ENCODE measurements around the gene FUBP3. TPM values are rescaled to one million over a fixed set of nuclear protein-coding genes. Genes with fewer than 3 reads are reported as not detected.

FUBP3 gene
- total RNA-seq, 6 experiments from 2014 or later: 60.6 to 65.9 (median 63.1) TPM

GRCh38 chr9:130632081-130632710 is 52.8 kb downstream of the FUBP3 start:
- no peak for DNase-seq
- TF ChIP-seq CTCF (IDR thresholded peaks at IDR 0.05): no peak
- 0 out of 2 replicates have a peak, but pooled peaks cover 3% of the 10 kb centered on the region for H3K27me3 Mint-ChIP-seq (ENCODE audit: insufficient read depth)
- H3K36me3 Mint-ChIP-seq (ENCODE audit: low read depth): peaks cover 11% of the 10 kb centered on the region
- no peaks in the 10 kb centered on the region for H3K9me3 Mint-ChIP-seq
- no peak overlapping the region for H3K4me3 Mint-ChIP-seq
- H3K4me1 Mint-ChIP-seq (ENCODE audit: low read depth): no peaks in the 10 kb centered on the region
- H3K27ac Mint-ChIP-seq: no peak overlapping the region

- no peaks in the 10 kb centered on the region for H3K9me3 Mint-ChIP-seq
- H3K27ac Mint-ChIP-seq: no peak overlapping the region
- no peak overlapping the region for H3K4me3 Mint-ChIP-seq
- H3K27me3 Mint-ChIP-seq (ENCODE audit: insufficient read depth): 0 out of 2 replicates have a peak, but pooled peaks cover 3% of the 10 kb centered on the region
- H3K36me3 Mint-ChIP-seq (ENCODE audit: low read depth): peaks cover 11% of the 10 kb centered on the region
- no peak for TF ChIP-seq CTCF (IDR thresholded peaks at IDR 0.05)
- no peaks in the 10 kb centered on the region for H3K4me1 Mint-ChIP-seq (ENCODE audit: low read depth)
- no peak for DNase-seq
Observed at GRCh38 chr9:130632841-130633240, 53.5 kb downstream of the FUBP3 start.

GRCh38 chr9:130633336-130634190 is 54.2 kb downstream of the FUBP3 start:
- Mint-ChIP-seq H3K4me1 (ENCODE audit: low read depth) (no peaks in the 10 kb centered on the region), H3K36me3 (ENCODE audit: low read depth) (peaks cover 16% of the 10 kb centered on the region), H3K27ac (no peak overlapping the region), H3K4me3 (no peak overlapping the region), H3K27me3 (ENCODE audit: insufficient read depth) (peaks cover 3% of the 10 kb centered on the region; the same call in 1 of the 2 replicates), H3K9me3 (no peaks in the 10 kb centered on the region)
- DNase-seq: no peak
- no peak for TF ChIP-seq CTCF (IDR thresholded peaks at IDR 0.05)

GRCh38 chr9:130634191-130634768 is 54.9 kb downstream of the FUBP3 start:
- no peaks in the 10 kb centered on the region for H3K9me3 Mint-ChIP-seq
- no peak for TF ChIP-seq CTCF (IDR thresholded peaks at IDR 0.05)
- DNase-seq: no peak
- H3K27ac Mint-ChIP-seq: no peak overlapping the region; the same call in 1 of the 2 replicates
- H3K4me3 Mint-ChIP-seq: no peak overlapping the region
- H3K27me3 Mint-ChIP-seq (ENCODE audit: insufficient read depth): peaks cover 3% of the 10 kb centered on the region; the same call in 1 of the 2 replicates
- H3K4me1 Mint-ChIP-seq (ENCODE audit: low read depth): no peaks in the 10 kb centered on the region
- peaks cover 23% of the 10 kb centered on the region for H3K36me3 Mint-ChIP-seq (ENCODE audit: low read depth)

- no peak for TF ChIP-seq CTCF (IDR thresholded peaks at IDR 0.05)
- no peaks in the 10 kb centered on the region for H3K4me1 Mint-ChIP-seq (ENCODE audit: low read depth)
- peaks cover 3% of the 10 kb centered on the region; the same call in 1 of the 2 replicates for H3K27me3 Mint-ChIP-seq (ENCODE audit: insufficient read depth)
- H3K9me3 Mint-ChIP-seq: no peaks in the 10 kb centered on the region
- DNase-seq: no peak
- H3K27ac Mint-ChIP-seq: no peak overlapping the region; the same call in 1 of the 2 replicates
- peaks cover 28% of the 10 kb centered on the region for H3K36me3 Mint-ChIP-seq (ENCODE audit: low read depth)
- no peak overlapping the region for H3K4me3 Mint-ChIP-seq
Observed at GRCh38 chr9:130634801-130635200, 55.4 kb downstream of the FUBP3 start.

Data from HFFc6 (cell line).